GM12878 (cell line): Measurements from ENCODE around the gene GIMAP1. TPM values are rescaled to one million over a fixed set of nuclear protein-coding genes. Genes with fewer than 3 reads are reported as not detected.

Experiments
- ATAC-seq: fragments of 200-7000 bp; cut with Tn5 transposase; 3 replicates; pipeline ENCODE4 v1.9.1; 2020; ENCODE audit warnings: mild to moderate bottlenecking, moderate library complexity
- BruUV-seq: library from RNA; stranded (reverse); fragments of 400-500 nt; replicated peaks from 2 replicates; lab custom pipeline; 2021; lab: Mats Ljungman, UMichigan
- CTCF ChIA-PET: fragments of 300-600 bp; sonication (Branson Sonifier 250); formaldehyde crosslinking; extraction: SDS; loops from one replicate; lab custom pipeline; 2021; ENCODE audit warnings: inconsistent platforms; lab: Yijun Ruan, JAX
- POLR2A ChIA-PET: fragments of 350-600 bp; formaldehyde crosslinking; extraction: SDS; loops from one replicate; lab custom pipeline; 2021; ENCODE audit warnings: inconsistent platforms; lab: Charles Lee
- RAD21 ChIA-PET: fragments of 300-600 bp; sonication (Branson Sonifier 250); formaldehyde crosslinking; loops from one replicate; lab custom pipeline; 2023; ENCODE audit warnings: antibody characterized with exemption; ENCODE audit not compliant: unreplicated experiment; lab: Charles Lee
- SMC1A ChIA-PET: fragments of 300-600 bp; sonication (Branson Sonifier 250); formaldehyde crosslinking; loops from one replicate; lab custom pipeline; 2023; ENCODE audit not compliant: unreplicated experiment, uncharacterized antibody; lab: Charles Lee
- DNase-seq: peaks from one replicate; pipeline ENCODE4 v3.0.0-alpha.2; 2011; ENCODE audit warnings: low read depth, low spot score
- FAIRE-seq: peaks from 3 replicates; lab custom pipeline; 2011; peaks lifted over from hg19 to GRCh38; lab: Jason Lieb, UNC
- H2AFZ ChIP-seq: 2 replicates; pipeline ENCODE4 v1.6.0; 2011; ENCODE audit warnings: low read depth, low read length, control low read depth; ENCODE audit not compliant: control insufficient read depth
- H3K27ac ChIP-seq: 2 replicates; pipeline ENCODE4 v1.5.1; 2011; ENCODE audit warnings: control low read depth; ENCODE audit not compliant: control insufficient read depth, insufficient read depth
- H3K27me3 ChIP-seq, 2 experiments: replicated peaks in 1 of 2; 2 replicates each; pipeline versions ENCODE4 v1.6.0 to v1.6.1; 2011; ENCODE audit warnings: low read length in 1 of 2; ENCODE audit not compliant: control insufficient read depth in 2 of 2, insufficient read depth in 2 of 2
- H3K36me3 ChIP-seq, 2 experiments: 2 replicates each; pipeline ENCODE4 v1.5.1; 2011; ENCODE audit warnings: low read length in 1 of 2; ENCODE audit not compliant: control insufficient read depth in 2 of 2, insufficient read depth in 2 of 2
- H3K4me1 ChIP-seq: 2 replicates; pipeline ENCODE4 v1.6.1; 2011; ENCODE audit warnings: mild to moderate bottlenecking, low read length, moderate library complexity, mixed read lengths; ENCODE audit not compliant: control insufficient read depth, insufficient read depth
- H3K4me2 ChIP-seq: 2 replicates; pipeline ENCODE4 v1.6.0; 2011; ENCODE audit warnings: control low read depth; ENCODE audit not compliant: control insufficient read depth, insufficient read depth
- H3K4me3 ChIP-seq: fragments of 200-600 bp; sonication (generic); 2 replicates; pipeline ENCODE4 v1.5.1; 2016
- H3K79me2 ChIP-seq: 2 replicates; pipeline ENCODE4 v1.6.0; 2011; ENCODE audit warnings: low read length; ENCODE audit not compliant: control insufficient read depth, insufficient read depth
- H3K9ac ChIP-seq: 2 replicates; pipeline ENCODE4 v1.8.0; 2011; ENCODE audit warnings: low read length, control low read depth, mixed read lengths; ENCODE audit not compliant: control insufficient read depth, insufficient read depth
- H3K9me3 ChIP-seq: replicated peaks from 3 replicates; pipeline ENCODE4 v1.5.1; 2011; ENCODE audit warnings: mild to moderate bottlenecking, low read length; ENCODE audit not compliant: control insufficient read depth, insufficient read depth
- H4K20me1 ChIP-seq: 2 replicates; pipeline ENCODE4 v1.6.0; 2011; ENCODE audit not compliant: control insufficient read depth, insufficient read depth
- EP300 ChIP-seq, 2 experiments: fragments of 150-350 bp in 1 of 2; IDR thresholded peaks; 2 replicates each; pipeline ENCODE4 v1.6.1; 2011 to 2012; ENCODE audit warnings: low read depth in 2 of 2, low read length in 2 of 2, borderline replicate concordance in 1 of 2, improper control_type of control experiment in 1 of 2, inconsistent platforms in 1 of 2; ENCODE audit not compliant: control insufficient read depth in 1 of 2
- GABPA ChIP-seq: IDR thresholded peaks from 2 replicates; pipeline ENCODE4 v1.6.1; 2014; ENCODE audit warnings: antibody characterized with exemption, low read depth, mild to moderate bottlenecking, inconsistent platforms
- HDAC6 ChIP-seq: fragments of 200-600 bp; sonication (generic); IDR thresholded peaks from one replicate; pipeline ENCODE4 v1.8.0; 2017; ENCODE audit warnings: antibody characterized with exemption; ENCODE audit not compliant: unreplicated experiment
- KAT2A ChIP-seq: conservative IDR thresholded peaks from 2 replicates; pipeline ENCODE4 v1.6.1; 2011; ENCODE audit warnings: low read depth, low read length; ENCODE audit not compliant: control insufficient read depth
- RAD21 ChIP-seq: IDR thresholded peaks from 2 replicates; pipeline ENCODE4 v1.6.1; 2011; ENCODE audit warnings: mild to moderate bottlenecking, low read depth, low read length, moderate library complexity; ENCODE audit not compliant: insufficient read depth
- RAD51 ChIP-seq: fragments of 450-650 bp; IDR thresholded peaks from 2 replicates; pipeline ENCODE4 v1.6.1; 2016; ENCODE audit warnings: moderate library complexity, mild to moderate bottlenecking, inconsistent platforms
- RELA ChIP-seq: fragments of 450-650 bp; IDR thresholded peaks from 2 replicates; pipeline ENCODE4 v1.8.0; 2014; ENCODE audit warnings: borderline replicate concordance; ENCODE audit not compliant: partially characterized antibody
- SMAD5 ChIP-seq: IDR thresholded peaks from 2 replicates; pipeline ENCODE4 v1.6.1; 2016; ENCODE audit warnings: antibody characterized with exemption, low read depth
- ZNF217 ChIP-seq: fragments of 450-650 bp; IDR thresholded peaks from 2 replicates; pipeline ENCODE4 v1.6.1; 2017; ENCODE audit warnings: antibody characterized with exemption, mild to moderate bottlenecking
- ZNF24 ChIP-seq: fragments of 450-650 bp; IDR thresholded peaks from 2 replicates; pipeline ENCODE4 v1.6.1; 2017; ENCODE audit warnings: antibody characterized with exemption, mild to moderate bottlenecking
- WGBS: methylation state at CpG from one replicate; pipeline ENCODE4 v1.1.6; 2016; ENCODE audit warnings: low lambda C conversion rate; ENCODE audit not compliant: insufficient replicate concordance, insufficient coverage; ENCODE audit errors: missing lambda C conversion rate; 5-methylcytosine and 5-hydroxymethylcytosine counted together
- in situ Hi-C: fragments of 300-500 bp; cut with MboI; formaldehyde crosslinking; loops from 9 replicates; pipeline ENCODE4 v1.14.3; 2018; ENCODE audit warnings: mixed read lengths
- intact Hi-C: fragments of 100-400 bp; cut with micrococcal nuclease; formaldehyde crosslinking; loops from one replicate; pipeline ENCODE4 v1.14.2; 2022; ENCODE audit not compliant: unreplicated experiment
- polyA plus RNA-seq, 11 experiments: library from polyadenylated mRNA; depleted of rRNA in 4 of 11; unstranded in 6 of 11; stranded (reverse) in 5 of 11; fragments of >200 nt; fragmentation: Nextera tagmentation in 4 of 11; fragmentation: Illumina TruSeq in 1 of 11; extraction: Ambion mirVana in 4 of 11; extraction: Trizol in 1 of 11; gene quantifications; 1 replicate in 1 of 11; 2 replicates in 10 of 11; pipeline versions ENCODE4 v1.2.1 to v1.2.3, GENCODE V29; 2011 to 2016; ENCODE audit warnings: inconsistent platforms in 2 of 11, missing spikeins in 2 of 11, low read depth in 1 of 11
- total RNA-seq, 4 experiments: library from RNA; depleted of rRNA in 3 of 4; stranded (reverse); fragments of >200 nt in 3 of 4; fragmentation: Illumina TruSeq in 1 of 4; extraction: Trizol in 1 of 4; gene quantifications; 2 replicates each; pipeline versions ENCODE4 v1.2.1 to v1.2.3, GENCODE V29; 2013 to 2021
- TF ChIP-seq, protein P1 (sequence below): fragments of 450-650 bp; formaldehyde crosslinking; IDR thresholded peaks from 2 replicates; pipeline ENCODE4 v1.4.0; 2020; ENCODE audit warnings: mild to moderate bottlenecking, moderate library complexity
- TF ChIP-seq, protein P2 (sequence below): IDR thresholded peaks from 2 replicates; pipeline ENCODE4 v1.6.1; 2011; ENCODE audit warnings: borderline replicate concordance, low read depth, mild to moderate bottlenecking, moderate library complexity, low read length; ENCODE audit not compliant: insufficient read depth, poor library complexity, severe bottlenecking
- TF ChIP-seq, protein P3 (sequence below): fragments of 450-650 bp; IDR thresholded peaks from 2 replicates; pipeline ENCODE4 v1.6.1; 2018; ENCODE audit warnings: borderline replicate concordance, mild to moderate bottlenecking; ENCODE audit not compliant: partially characterized antibody

GIMAP1 gene
- total and polyA plus RNA-seq, 10 of the 15 experiments (the other 5 are each of a cell fraction or from before 2014, with no cell fraction given): 0.16 to 1.9 (median 1.1) TPM

GRCh38 chr7:150766334-150766709, 49.9 kb downstream of the GIMAP1 start (continued):
- TF ChIP-seq EP300 (IDR thresholded peaks at IDR 0.05; ENCODE audit: borderline replicate concordance in 1 of 2, control insufficient read depth in 1 of 2, low read depth in 2 of 2, low read length in 2 of 2): no peak
- TF ChIP-seq ZNF24: no peak
- no peak for TF ChIP-seq RELA
- no peak for TF ChIP-seq RAD21

DNA sequence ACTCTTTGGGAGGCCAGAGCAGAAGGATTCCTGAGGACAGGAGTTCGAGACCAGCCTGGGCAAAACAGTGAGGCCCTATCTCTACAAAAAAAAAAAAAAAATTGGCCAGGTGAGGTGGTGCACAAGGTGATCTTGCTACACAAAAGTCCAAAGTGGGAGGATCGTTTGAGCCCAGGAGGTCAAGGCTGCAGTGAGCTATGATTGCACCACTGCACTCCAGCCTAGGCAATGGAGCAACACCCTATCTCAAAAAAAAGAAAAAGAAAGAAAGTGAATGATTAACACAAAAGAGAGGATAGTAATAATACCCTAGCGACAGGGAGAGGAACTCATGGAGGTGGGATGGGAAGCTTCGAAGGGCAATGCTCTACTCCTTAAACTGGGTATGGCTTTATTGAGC, 53.4 kb downstream of the GIMAP1 start:
- no peak for DNase-seq
- Histone ChIP-seq H3K27ac (no peak overlapping the region), H3K9ac (no peak overlapping the region), H3K4me3 (no peak overlapping the region), H3K4me2 (no peak overlapping the region)
- FAIRE-seq: no peak
- RAD21 ChIA-PET: no interaction called here
- in situ Hi-C loops: no loop called here
- SMC1A ChIA-PET: interaction anchor here (1.2 to 1.4 kb wide), 2 partner anchors 9 to 118 kb away, joined by 3 to 4 read pairs; no protein-coding TSS in a partner anchor
- TF ChIP-seq, protein P1, sequence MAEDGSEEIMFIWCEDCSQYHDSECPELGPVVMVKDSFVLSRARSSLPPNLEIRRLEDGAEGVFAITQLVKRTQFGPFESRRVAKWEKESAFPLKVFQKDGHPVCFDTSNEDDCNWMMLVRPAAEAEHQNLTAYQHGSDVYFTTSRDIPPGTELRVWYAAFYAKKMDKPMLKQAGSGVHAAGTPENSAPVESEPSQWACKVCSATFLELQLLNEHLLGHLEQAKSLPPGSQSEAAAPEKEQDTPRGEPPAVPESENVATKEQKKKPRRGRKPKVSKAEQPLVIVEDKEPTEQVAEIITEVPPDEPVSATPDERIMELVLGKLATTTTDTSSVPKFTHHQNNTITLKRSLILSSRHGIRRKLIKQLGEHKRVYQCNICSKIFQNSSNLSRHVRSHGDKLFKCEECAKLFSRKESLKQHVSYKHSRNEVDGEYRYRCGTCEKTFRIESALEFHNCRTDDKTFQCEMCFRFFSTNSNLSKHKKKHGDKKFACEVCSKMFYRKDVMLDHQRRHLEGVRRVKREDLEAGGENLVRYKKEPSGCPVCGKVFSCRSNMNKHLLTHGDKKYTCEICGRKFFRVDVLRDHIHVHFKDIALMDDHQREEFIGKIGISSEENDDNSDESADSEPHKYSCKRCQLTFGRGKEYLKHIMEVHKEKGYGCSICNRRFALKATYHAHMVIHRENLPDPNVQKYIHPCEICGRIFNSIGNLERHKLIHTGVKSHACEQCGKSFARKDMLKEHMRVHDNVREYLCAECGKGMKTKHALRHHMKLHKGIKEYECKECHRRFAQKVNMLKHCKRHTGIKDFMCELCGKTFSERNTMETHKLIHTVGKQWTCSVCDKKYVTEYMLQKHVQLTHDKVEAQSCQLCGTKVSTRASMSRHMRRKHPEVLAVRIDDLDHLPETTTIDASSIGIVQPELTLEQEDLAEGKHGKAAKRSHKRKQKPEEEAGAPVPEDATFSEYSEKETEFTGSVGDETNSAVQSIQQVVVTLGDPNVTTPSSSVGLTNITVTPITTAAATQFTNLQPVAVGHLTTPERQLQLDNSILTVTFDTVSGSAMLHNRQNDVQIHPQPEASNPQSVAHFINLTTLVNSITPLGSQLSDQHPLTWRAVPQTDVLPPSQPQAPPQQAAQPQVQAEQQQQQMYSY (CRISPR knock-in tag): no peak
- TF ChIP-seq, protein P2, sequence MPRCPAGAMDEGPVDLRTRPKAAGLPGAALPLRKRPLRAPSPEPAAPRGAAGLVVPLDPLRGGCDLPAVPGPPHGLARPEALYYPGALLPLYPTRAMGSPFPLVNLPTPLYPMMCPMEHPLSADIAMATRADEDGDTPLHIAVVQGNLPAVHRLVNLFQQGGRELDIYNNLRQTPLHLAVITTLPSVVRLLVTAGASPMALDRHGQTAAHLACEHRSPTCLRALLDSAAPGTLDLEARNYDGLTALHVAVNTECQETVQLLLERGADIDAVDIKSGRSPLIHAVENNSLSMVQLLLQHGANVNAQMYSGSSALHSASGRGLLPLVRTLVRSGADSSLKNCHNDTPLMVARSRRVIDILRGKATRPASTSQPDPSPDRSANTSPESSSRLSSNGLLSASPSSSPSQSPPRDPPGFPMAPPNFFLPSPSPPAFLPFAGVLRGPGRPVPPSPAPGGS: no peak
- TF ChIP-seq ZNF217 (no peak), SMAD5 (no peak), KAT2A (no peak), RAD51 (no peak), HDAC6 (no peak), GABPA (no peak)
- TF ChIP-seq, protein P3, sequence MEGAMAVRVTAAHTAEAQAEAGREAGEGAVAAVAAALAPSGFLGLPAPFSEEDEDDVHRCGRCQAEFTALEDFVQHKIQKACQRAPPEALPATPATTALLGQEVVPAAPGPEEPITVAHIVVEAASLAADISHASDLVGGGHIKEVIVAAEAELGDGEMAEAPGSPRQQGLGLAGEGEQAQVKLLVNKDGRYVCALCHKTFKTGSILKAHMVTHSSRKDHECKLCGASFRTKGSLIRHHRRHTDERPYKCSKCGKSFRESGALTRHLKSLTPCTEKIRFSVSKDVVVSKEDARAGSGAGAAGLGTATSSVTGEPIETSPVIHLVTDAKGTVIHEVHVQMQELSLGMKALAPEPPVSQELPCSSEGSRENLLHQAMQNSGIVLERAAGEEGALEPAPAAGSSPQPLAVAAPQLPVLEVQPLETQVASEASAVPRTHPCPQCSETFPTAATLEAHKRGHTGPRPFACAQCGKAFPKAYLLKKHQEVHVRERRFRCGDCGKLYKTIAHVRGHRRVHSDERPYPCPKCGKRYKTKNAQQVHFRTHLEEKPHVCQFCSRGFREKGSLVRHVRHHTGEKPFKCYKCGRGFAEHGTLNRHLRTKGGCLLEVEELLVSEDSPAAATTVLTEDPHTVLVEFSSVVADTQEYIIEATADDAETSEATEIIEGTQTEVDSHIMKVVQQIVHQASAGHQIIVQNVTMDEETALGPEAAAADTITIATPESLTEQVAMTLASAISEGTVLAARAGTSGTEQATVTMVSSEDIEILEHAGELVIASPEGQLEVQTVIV: no peak
- TF ChIP-seq, all 136 proteins: peak for 0
- no peak overlapping the region for H2AFZ ChIP-seq
- H3K36me3 ChIP-seq: no peaks in the 10 kb centered on the region
- POLR2A ChIA-PET: interaction anchor here (0.7 kb wide), 1 partner anchor 279 kb away, joined by 3 read pairs; no protein-coding TSS in a partner anchor
- H3K27me3 ChIP-seq: no peaks in the 10 kb centered on the region
- CTCF ChIA-PET: interaction anchor here (1.0 to 2.0 kb wide), 3 partner anchors 9 to 377 kb away, joined by 3 to 12 read pairs (median 4); no protein-coding TSS in a partner anchor
- 58% methylated on average over 4 of the region's 4 CpGs for WGBS
- H3K4me1 ChIP-seq: no peaks in the 10 kb centered on the region
- H3K79me2 ChIP-seq: no peaks in the 10 kb centered on the region
- H3K9me3 ChIP-seq: no peaks in the 10 kb centered on the region
- no peaks in the 10 kb centered on the region for H4K20me1 ChIP-seq
- BruUV-seq: no TSS peak
- no peak for ATAC-seq
- intact Hi-C loops: no loop called here
